Left colon (tissue), 2 donors: ENCODE results near the gene CFAP100. TPM values are rescaled to one million over a fixed set of nuclear protein-coding genes. Genes with fewer than 3 reads are reported as not detected.

Experiments used
- ATAC-seq: fragments of 200-7000 bp; cut with Tn5 transposase; one replicate; pipeline ENCODE4 v1.9.1; 2020; ENCODE audit warnings: mild to moderate bottlenecking, moderate library complexity
- DNase-seq, 2 donors: peaks; one replicate each; pipeline ENCODE4 v3.0.0-alpha.2; 2020
- intact Hi-C, 2 donors: fragments of 100-400 bp; cut with DNase I in 1 of 2; cut with micrococcal nuclease in 1 of 2; formaldehyde crosslinking; loops; one replicate each; pipeline versions ENCODE4 v1.11.2 to v1.14.0; 2022; cut with DNase I, micrococcal nuclease
- total RNA-seq, 2 donors: library from RNA; stranded (reverse); fragmentation: NEBNext Ultra II Directional; extraction: Animal tissue kit (Norgen Biotek cat#: 25700); gene quantifications; one replicate each; pipeline ENCODE4 v1.2.1, GENCODE V29; 2021
- donor health status: DM: no; HTN: no; CAD: no.
- donor health status: DM: yes; HTN: yes; CAD: no.

CFAP100 gene
- total RNA-seq, 2 donors from 2014 or later, result not detected

GRCh38 chr3:126415661-126416591, 21.2 kb downstream of the CFAP100 start:
- ATAC-seq, result no peak
- intact Hi-C loops, result no loop called here
- peak in 1 of 2 donors; percentile 18 for DNase-seq

GRCh38 chr3:126416943-126417342, 22.2 kb downstream of the CFAP100 start:
- intact Hi-C loops, result no loop called here
- ATAC-seq (no peak), DNase-seq (no peak)

- no peak for DNase-seq
- ATAC-seq, result no peak
- intact Hi-C loops, result no loop called here
Observed at GRCh38 chr3:126417515-126417914, 22.8 kb downstream of the CFAP100 start.

- DNase-seq (no peak), ATAC-seq (no peak)
- intact Hi-C loops, result no loop called here
Observed at GRCh38 chr3:126417981-126418530, 23.3 kb downstream of the CFAP100 start.

GRCh38 chr3:126418661-126419131, 24.0 kb downstream of the CFAP100 start:
- no peak for DNase-seq
- intact Hi-C loops, result no loop called here

GRCh38 chr3:126419151-126419703, 24.5 kb downstream of the CFAP100 start:
- ATAC-seq, result no peak
- intact Hi-C loops, result no loop called here
- no peak for DNase-seq

More at GRCh38 chr3:126418661-126419131, 24.0 kb downstream of the CFAP100 start:
- ATAC-seq, result no peak

GRCh38 chr3:126419886-126420786, 25.4 kb downstream of the CFAP100 start:
- DNase-seq (no peak), ATAC-seq (no peak)
- intact Hi-C loops, result no loop called here

GRCh38 chr3:126421573-126422119, 26.9 kb downstream of the CFAP100 start:
- intact Hi-C loops, result no loop called here
- no peak for ATAC-seq
- no peak for DNase-seq

GRCh38 chr3:126422121-126422520, 27.4 kb downstream of the CFAP100 start:
- intact Hi-C loops, result no loop called here
- DNase-seq (no peak), ATAC-seq (no peak)

GRCh38 chr3:126422571-126423091, 27.9 kb downstream of the CFAP100 start:
- intact Hi-C loops, result no loop called here
- ATAC-seq, result no peak
- DNase-seq, result peak in 1 of 2 donors; percentile 18

- ATAC-seq, result no peak
- intact Hi-C loops, result no loop called here
- DNase-seq, result peak in 1 of 2 donors; percentile 15
Observed at GRCh38 chr3:126423191-126424038, 28.7 kb downstream of the CFAP100 start.

GRCh38 chr3:126424039-126424717, 29.5 kb downstream of the CFAP100 start:
- intact Hi-C loops, result no loop called here
- peak in 1 of 2 donors; percentile 20 for DNase-seq
- no peak for ATAC-seq

GRCh38 chr3:126424751-126425150, 30.0 kb downstream of the CFAP100 start:
- DNase-seq (no peak), ATAC-seq (no peak)

GRCh38 chr3:126431103-126431534, 36.4 kb downstream of the CFAP100 start:
- no peak for ATAC-seq
- intact Hi-C loops, result no loop called here
- no peak for DNase-seq

More at GRCh38 chr3:126424751-126425150, 30.0 kb downstream of the CFAP100 start:
- intact Hi-C loops, result no loop called here

- intact Hi-C loops, result no loop called here
- ATAC-seq, result no peak
- no peak for DNase-seq
Observed at GRCh38 chr3:126432361-126433104, 37.8 kb downstream of the CFAP100 start.

GRCh38 chr3:126433105-126433430, 38.4 kb downstream of the CFAP100 start:
- no peak for DNase-seq
- ATAC-seq, result no peak
- intact Hi-C loops, result no loop called here
